ENCODE data around the gene BATF2. TPM values are rescaled to one million over a fixed set of nuclear protein-coding genes. Genes with fewer than 3 reads are reported as not detected.
A peak's percentile ranks its signal among the peaks of the same experiment; 100 is the strongest.

BATF2 gene
- total and polyA plus RNA-seq, 10 of the 15 experiments (the other 5 are each of a cell fraction or from before 2014, with no cell fraction given): 0.18 to 1.1 (median 0.38) TPM; not detected in 1

DNA sequence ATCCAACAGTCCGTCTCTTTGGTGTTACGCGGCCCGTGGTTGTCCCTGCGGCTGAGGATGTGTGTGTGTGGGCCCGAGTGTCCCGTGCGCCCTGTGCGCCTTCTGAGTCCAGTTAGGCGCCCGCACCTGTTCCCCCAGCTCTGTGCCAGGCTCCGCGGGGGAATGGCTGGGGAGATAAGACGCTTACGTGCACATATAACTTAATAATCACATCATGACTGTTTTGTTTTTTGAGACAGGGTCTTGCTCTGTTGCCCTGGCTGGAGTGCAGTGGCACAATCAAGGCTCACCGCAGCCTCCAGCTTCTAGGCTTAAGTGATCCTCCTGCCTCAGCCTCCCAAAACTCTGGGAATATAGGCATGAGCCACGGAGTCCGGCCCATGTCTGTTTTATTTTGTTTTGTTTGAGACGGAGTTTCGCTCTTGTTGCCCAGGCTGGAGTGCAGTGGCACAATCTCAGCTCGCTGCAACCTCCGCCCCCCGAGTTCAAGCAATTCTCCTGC lies 18.0 kb upstream of the BATF2 start:
- ChIA-PET RAD21 (ENCODE audit: unreplicated experiment) (interaction anchor here (0.7 to 4.8 kb wide), 14 partner anchors 13 to 236 kb away, joined by 3 to 31 read pairs (median 4); partner anchors contain the start of genes CDC42BPG, CDCA5, FAU and MRPL49), POLR2A (interaction anchor here (0.8 to 1.6 kb wide), 8 partner anchors 26 to 166 kb away, joined by 3 to 4 read pairs (median 4); partner anchors contain the start of genes SAC3D1 and TM7SF2), CTCF (interaction anchor here (0.6 to 8.2 kb wide), 31 partner anchors 11 to 464 kb away, joined by 3 to 89 read pairs (median 5); partner anchors contain the start of genes ATG2A, BATF2, CDC42BPG and FAU), SMC1A (ENCODE audit: uncharacterized antibody, unreplicated experiment) (interaction anchor here (1.0 to 2.5 kb wide), 6 partner anchors 64 to 167 kb away, joined by 3 to 19 read pairs (median 3); partner anchors contain the start of genes FAU and MRPL49)
- Histone ChIP-seq H3K36me3 (ENCODE audit: control insufficient read depth in 2 of 2, insufficient read depth in 2 of 2, low read length in 1 of 2) (peaks cover 0 to 3% of the 10 kb centered on the region in 2 experiments; a peak in 2 of 4 replicates), H3K27ac (ENCODE audit: control insufficient read depth, insufficient read depth) (peak overlapping the region; percentile 88), H3K4me1 (ENCODE audit: control insufficient read depth, insufficient read depth, low read length) (peaks cover 17% of the 10 kb centered on the region), H3K4me2 (ENCODE audit: control insufficient read depth, insufficient read depth) (peak overlapping the region; percentile 93), H3K9me3 (replicated peaks; ENCODE audit: control insufficient read depth, insufficient read depth, low read length) (no peaks in the 10 kb centered on the region), H3K27me3 (replicated peaks in 1 of 2; ENCODE audit: control insufficient read depth in 2 of 2, insufficient read depth in 2 of 2, low read length in 1 of 2) (no peaks in the 10 kb centered on the region), H4K20me1 (ENCODE audit: control insufficient read depth, insufficient read depth) (no peaks in the 10 kb centered on the region), H2AFZ (ENCODE audit: control insufficient read depth, low read depth, low read length) (peak overlapping the region; percentile 89), H3K9ac (ENCODE audit: control insufficient read depth, insufficient read depth, low read length) (peak overlapping the region; percentile 86), H3K4me3 (peak overlapping the region; percentile 76), H3K79me2 (ENCODE audit: control insufficient read depth, insufficient read depth, low read length) (no peaks in the 10 kb centered on the region; the same call in none of the 2 replicates)
- in situ Hi-C loops (cut with MboI) (no loop called here), intact Hi-C loops (cut with micrococcal nuclease; ENCODE audit: unreplicated experiment) (loop anchor here (1.0 to 10.0 kb wide), 5 partner anchors 64 to 240 kb away; partner anchors contain the start of genes CAPN1 and VPS51)
- peak; percentile 26; the same call in 2 of the 3 replicates for ATAC-seq
- BruUV-seq (replicated peaks): no TSS peak
- TF ChIP-seq, protein P1, sequence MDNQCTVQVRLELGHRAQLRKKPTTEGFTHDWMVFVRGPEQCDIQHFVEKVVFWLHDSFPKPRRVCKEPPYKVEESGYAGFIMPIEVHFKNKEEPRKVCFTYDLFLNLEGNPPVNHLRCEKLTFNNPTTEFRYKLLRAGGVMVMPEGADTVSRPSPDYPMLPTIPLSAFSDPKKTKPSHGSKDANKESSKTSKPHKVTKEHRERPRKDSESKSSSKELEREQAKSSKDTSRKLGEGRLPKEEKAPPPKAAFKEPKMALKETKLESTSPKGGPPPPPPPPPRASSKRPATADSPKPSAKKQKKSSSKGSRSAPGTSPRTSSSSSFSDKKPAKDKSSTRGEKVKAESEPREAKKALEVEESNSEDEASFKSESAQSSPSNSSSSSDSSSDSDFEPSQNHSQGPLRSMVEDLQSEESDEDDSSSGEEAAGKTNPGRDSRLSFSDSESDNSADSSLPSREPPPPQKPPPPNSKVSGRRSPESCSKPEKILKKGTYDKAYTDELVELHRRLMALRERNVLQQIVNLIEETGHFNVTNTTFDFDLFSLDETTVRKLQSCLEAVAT (IDR thresholded peaks at IDR 0.05): peak; percentile 76; the same call in 1 of the 2 replicates
- TF ChIP-seq HDGF (IDR thresholded peaks at IDR 0.05): peak; percentile 20; the same call in 1 of the 2 replicates
- TF ChIP-seq PML (IDR thresholded peaks at IDR 0.05; ENCODE audit: low read length): no peak
- WGBS (ENCODE audit: insufficient coverage, insufficient replicate concordance, low lambda C conversion rate, missing lambda C conversion rate): 34% methylated on average over 23 of the region's 23 CpGs
- no peak for DNase-seq (ENCODE audit: low read depth, low spot score)
- no peak for FAIRE-seq
